GM23338 (cell line): ENCODE data around the gene GVQW3. TPM values are rescaled to one million over a fixed set of nuclear protein-coding genes. Genes with fewer than 3 reads are reported as not detected.
"Not testable (repeated sequence)": the region's sequence is repeated elsewhere in the genome, so short reads cannot be mapped to it uniquely, and the experiment has no call there.

Source experiments
- ATAC-seq: fragments of 200-7000 bp; cut with Tn5 transposase; 3 replicates; pipeline ENCODE4 v1.9.1; 2020
- DNase-seq: peaks from one replicate; pipeline ENCODE4 v3.0.0-alpha.2; 2015; ENCODE audit warnings: low spot score
- H2AFZ ChIP-seq: fragments of 200-600 bp; sonication (generic); 2 replicates; pipeline ENCODE4 v1.8.0; 2016; ENCODE audit warnings: antibody characterized with exemption, mild to moderate bottlenecking, moderate library complexity
- H3F3A ChIP-seq: fragments of 200-600 bp; sonication (generic); replicated peaks from 2 replicates; pipeline ENCODE4 v1.8.0; 2017; ENCODE audit warnings: antibody characterized with exemption, mixed run types, low read depth
- H3K27ac ChIP-seq: fragments of 200-600 bp; sonication (generic); 2 replicates; pipeline ENCODE4 v1.6.1; 2016; ENCODE audit warnings: low read depth
- H3K27me3 ChIP-seq: fragments of 200-600 bp; sonication (generic); 2 replicates; pipeline ENCODE4 v1.8.0; 2016; ENCODE audit warnings: mild to moderate bottlenecking, mixed run types, moderate library complexity; ENCODE audit not compliant: insufficient read depth
- H3K36me3 ChIP-seq: fragments of 200-600 bp; sonication (generic); 2 replicates; pipeline ENCODE4 v1.8.0; 2016; ENCODE audit warnings: mild to moderate bottlenecking; ENCODE audit not compliant: insufficient read depth
- H3K4me1 ChIP-seq: fragments of 200-600 bp; sonication (generic); 2 replicates; pipeline ENCODE4 v1.8.0; 2016; ENCODE audit warnings: mild to moderate bottlenecking, moderate library complexity; ENCODE audit not compliant: insufficient read depth
- H3K4me2 ChIP-seq: fragments of 200-600 bp; sonication (generic); 2 replicates; pipeline ENCODE4 v1.7.1; 2017; ENCODE audit warnings: mixed run types
- H3K4me3 ChIP-seq: fragments of 200-600 bp; sonication (generic); 2 replicates; pipeline ENCODE4 v1.6.1; 2016; ENCODE audit warnings: mixed run types
- H3K79me2 ChIP-seq: fragments of 200-600 bp; sonication (generic); replicated peaks from 2 replicates; pipeline ENCODE4 v1.8.0; 2017; ENCODE audit warnings: mild to moderate bottlenecking; ENCODE audit not compliant: insufficient read depth
- H3K9me2 ChIP-seq: fragments of 200-600 bp; sonication (generic); 2 replicates; pipeline ENCODE4 v1.8.0; 2017; ENCODE audit not compliant: insufficient read depth
- H4K20me1 ChIP-seq: fragments of 200-600 bp; sonication (generic); replicated peaks from 2 replicates; pipeline ENCODE4 v1.8.0; 2017; ENCODE audit warnings: mild to moderate bottlenecking; ENCODE audit not compliant: insufficient read depth
- H3K27ac Mint-ChIP-seq: 2 replicates; pipeline ENCODE4 v1.8.0; 2020; ENCODE audit warnings: inconsistent platforms, mild to moderate bottlenecking, moderate library complexity, mixed read lengths
- H3K27me3 Mint-ChIP-seq: 3 replicates; pipeline ENCODE4 v1.8.0; 2022; ENCODE audit warnings: low read depth, mild to moderate bottlenecking, moderate library complexity, mixed read lengths, inconsistent platforms; ENCODE audit not compliant: insufficient read depth, poor library complexity
- H3K36me3 Mint-ChIP-seq: 3 replicates; pipeline ENCODE4 v1.8.0; 2021; ENCODE audit warnings: low read depth, mild to moderate bottlenecking, inconsistent platforms, moderate library complexity, mixed read lengths
- H3K4me1 Mint-ChIP-seq: 3 replicates; pipeline ENCODE4 v1.8.0; 2020; ENCODE audit warnings: mild to moderate bottlenecking, inconsistent platforms, mixed read lengths
- H3K4me3 Mint-ChIP-seq: 3 replicates; pipeline ENCODE4 v1.8.0; 2021; ENCODE audit warnings: moderate library complexity, mild to moderate bottlenecking, inconsistent platforms, mixed read lengths
- H3K9me3 Mint-ChIP-seq: 3 replicates; pipeline ENCODE4 v1.8.0; 2020; ENCODE audit warnings: moderate library complexity, mild to moderate bottlenecking, inconsistent platforms, mixed read lengths
- CREB1 ChIP-seq: fragments of 250-450 bp; sonication (Bioruptor Pico); IDR thresholded peaks from 2 replicates; pipeline ENCODE4 v1.5.0; 2020; ENCODE audit warnings: low read depth, mild to moderate bottlenecking, moderate library complexity
- EZH2 ChIP-seq: fragments of 200-600 bp; sonication (generic); IDR thresholded peaks from one replicate; pipeline ENCODE4 v1.8.0; 2017; ENCODE audit warnings: antibody characterized with exemption, mild to moderate bottlenecking, low read depth; ENCODE audit not compliant: unreplicated experiment
- EZH2phosphoT487 ChIP-seq: fragments of 200-600 bp; sonication (generic); IDR thresholded peaks from one replicate; pipeline ENCODE4 v1.8.1; 2018; ENCODE audit warnings: antibody characterized with exemption; ENCODE audit not compliant: unreplicated experiment
- JUNB ChIP-seq: IDR thresholded peaks from one replicate; pipeline ENCODE4 v1.6.1; 2016; ENCODE audit warnings: antibody characterized with exemption; ENCODE audit not compliant: unreplicated experiment
- NANOG ChIP-seq: IDR thresholded peaks from 2 replicates; pipeline ENCODE4 v1.6.1; 2016; ENCODE audit warnings: antibody characterized with exemption, borderline replicate concordance
- REST ChIP-seq: IDR thresholded peaks from one replicate; pipeline ENCODE4 v1.6.1; 2018; ENCODE audit warnings: antibody characterized with exemption; ENCODE audit not compliant: unreplicated experiment
- STAT1 ChIP-seq: IDR thresholded peaks from one replicate; pipeline ENCODE4 v1.6.1; 2016; ENCODE audit warnings: antibody characterized with exemption; ENCODE audit not compliant: unreplicated experiment
- ZNF114 ChIP-seq: fragments of 250-450 bp; sonication (Bioruptor Pico); IDR thresholded peaks from 2 replicates; pipeline ENCODE4 v1.5.0; 2020; ENCODE audit warnings: mild to moderate bottlenecking, moderate library complexity
- ZNF331 ChIP-seq: fragments of 250-450 bp; sonication (Bioruptor Pico); IDR thresholded peaks from 2 replicates; pipeline ENCODE4 v1.5.0; 2020; ENCODE audit warnings: low read depth, mild to moderate bottlenecking, moderate library complexity
- polyA plus RNA-seq: library from polyadenylated mRNA; unstranded; fragments of >200 nt; fragmentation: Nextera tagmentation; extraction: Ambion mirVana; gene quantifications from 2 replicates; pipeline ENCODE4 v1.2.1, GENCODE V29; 2016
- total RNA-seq: library from RNA; depleted of rRNA; stranded (reverse); fragments of >200 nt; shearing (Covaris generic); gene quantifications from 2 replicates; pipeline ENCODE4 v1.2.3, GENCODE V29; 2014
- TF ChIP-seq, protein P1 (sequence below): IDR thresholded peaks from 2 replicates; pipeline ENCODE4 v1.6.1; 2016; ENCODE audit warnings: antibody characterized with exemption

The GVQW3 gene
- total and polyA plus RNA-seq, 2 experiments from 2014 or later, result 3.5 to 4.9 TPM

GRCh38 chr11:76397383-76397782 lies 16.3 kb downstream of the GVQW3 start (continued):
- TF ChIP-seq REST (no peak), ZNF114 (CRISPR knock-in tag) (no peak), NANOG (no peak), EZH2 (no peak), ZNF331 (CRISPR knock-in tag) (no peak), JUNB (no peak), STAT1 (no peak)
- TF ChIP-seq, protein P1, sequence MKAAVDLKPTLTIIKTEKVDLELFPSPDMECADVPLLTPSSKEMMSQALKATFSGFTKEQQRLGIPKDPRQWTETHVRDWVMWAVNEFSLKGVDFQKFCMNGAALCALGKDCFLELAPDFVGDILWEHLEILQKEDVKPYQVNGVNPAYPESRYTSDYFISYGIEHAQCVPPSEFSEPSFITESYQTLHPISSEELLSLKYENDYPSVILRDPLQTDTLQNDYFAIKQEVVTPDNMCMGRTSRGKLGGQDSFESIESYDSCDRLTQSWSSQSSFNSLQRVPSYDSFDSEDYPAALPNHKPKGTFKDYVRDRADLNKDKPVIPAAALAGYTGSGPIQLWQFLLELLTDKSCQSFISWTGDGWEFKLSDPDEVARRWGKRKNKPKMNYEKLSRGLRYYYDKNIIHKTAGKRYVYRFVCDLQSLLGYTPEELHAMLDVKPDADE, result no peak

- H3K36me3 Mint-ChIP-seq, result peaks cover 2% of the 10 kb centered on the region; the same call in 1 of the 3 replicates
- H3K27me3 Mint-ChIP-seq, result no peaks in the 10 kb centered on the region
- DNase-seq (no peak), ATAC-seq (no peak)
- H3K9me2 ChIP-seq, result peaks cover 9% of the 10 kb centered on the region; the same call in 1 of the 2 replicates
- H3K79me2 ChIP-seq, result no peaks in the 10 kb centered on the region
- no peaks in the 10 kb centered on the region for H3K4me1 Mint-ChIP-seq
- no peak overlapping the region for H3K4me3 ChIP-seq
- H3K36me3 ChIP-seq, result no peaks in the 10 kb centered on the region
- no peak overlapping the region for H3K27ac Mint-ChIP-seq
- H3K9me3 Mint-ChIP-seq, result no peaks in the 10 kb centered on the region
- no peak overlapping the region for H3K27ac ChIP-seq
- no peak overlapping the region for H3K4me3 Mint-ChIP-seq
- no peaks in the 10 kb centered on the region for H3K27me3 ChIP-seq
- no peaks in the 10 kb centered on the region for H4K20me1 ChIP-seq
- no peak for TF ChIP-seq CREB1 (CRISPR knock-in tag)
- TF ChIP-seq EZH2phosphoT487, result no peak
- H3K4me1 ChIP-seq, result no peaks in the 10 kb centered on the region
- no peak overlapping the region for H3K4me2 ChIP-seq
- no peaks in the 10 kb centered on the region for H3F3A ChIP-seq
- no peak overlapping the region for H2AFZ ChIP-seq
Observed at GRCh38 chr11:76400967-76401366, 19.8 kb downstream of the GVQW3 start.

DNA sequence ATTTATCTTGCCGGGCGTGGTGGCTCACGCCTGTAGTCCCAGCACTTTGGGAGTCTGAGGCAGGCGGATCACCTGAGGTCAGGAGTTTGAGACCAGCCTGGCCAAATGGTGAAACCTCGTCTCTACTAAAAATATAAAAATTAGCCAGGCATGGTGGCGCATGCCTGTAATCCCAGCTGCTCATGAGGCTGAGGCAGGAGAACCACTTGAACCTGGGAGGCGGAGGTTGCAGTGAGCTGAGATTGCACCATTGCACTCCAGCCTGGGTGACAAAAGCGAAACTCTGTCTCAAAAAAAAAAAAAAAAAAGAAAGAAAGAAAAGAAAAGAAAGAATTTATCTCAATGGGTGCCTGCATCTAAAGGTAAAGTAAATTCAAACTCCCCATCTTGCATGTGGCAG lies 20.4 kb downstream of the GVQW3 start:
- H3K4me1 Mint-ChIP-seq, H3K9me2 ChIP-seq, H3K4me1 ChIP-seq, H2AFZ ChIP-seq, H3K27ac ChIP-seq, H3K4me3 Mint-ChIP-seq, H3K36me3 Mint-ChIP-seq, H3K9me3 Mint-ChIP-seq, H3K4me3 ChIP-seq, H3K27me3 Mint-ChIP-seq, H3F3A ChIP-seq, H3K79me2 ChIP-seq, H3K36me3 ChIP-seq, H3K4me2 ChIP-seq, H4K20me1 ChIP-seq, H3K27ac Mint-ChIP-seq, ATAC-seq, DNase-seq, H3K27me3 ChIP-seq: not testable (repeated sequence)
